HG03175 (cell line): Measurements from ENCODE around the gene GIMAP2.
"Not testable (repeated sequence)": the region's sequence is repeated elsewhere in the genome, so short reads cannot be mapped to it uniquely, and the experiment has no call there.

Experiments
- ATAC-seq: cut with Tn5 transposase; IDR thresholded peaks from one replicate; pipeline ENCODE4 v1.9.1; 2021; ENCODE audit warnings: mild to moderate bottlenecking, moderate library complexity; ENCODE audit not compliant: unreplicated experiment

The GIMAP2 gene

GRCh38 chr7:150685219-150686029 is at the start of gene GIMAP2:
TSS of gene GIMAP2 (plus strand) at chr7:150685706. CDS start at chr7:150687060, 1,354 bp downstream.
- ATAC-seq = peak; percentile 97

- no peak for ATAC-seq
Measured at GRCh38 chr7:150641854-150642253, 43.7 kb upstream of the GIMAP2 start.

DNA sequence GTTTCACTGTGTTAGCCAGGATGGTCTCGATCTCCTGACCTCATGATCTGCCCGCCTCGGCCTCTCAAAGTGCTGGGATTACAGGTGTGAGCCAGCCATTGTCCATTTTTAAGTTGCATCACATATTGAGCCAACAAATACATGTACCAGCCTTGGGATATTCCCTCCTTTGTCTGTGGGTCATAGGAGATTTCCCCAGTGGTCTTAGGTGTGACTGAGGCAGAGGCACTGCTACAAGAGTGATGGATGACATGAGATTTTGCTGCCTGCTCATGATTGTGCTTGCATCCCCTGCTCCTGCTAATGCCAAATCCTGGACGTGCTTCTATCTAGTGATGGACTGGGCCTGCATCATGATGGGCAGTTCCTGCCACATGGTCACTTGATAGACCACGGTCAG is 42.6 kb upstream of the GIMAP2 start:
- no peak for ATAC-seq

- no peak for ATAC-seq
Measured at GRCh38 chr7:150645259-150646020, 40.1 kb upstream of the GIMAP2 start.

- no peak for ATAC-seq
Measured at GRCh38 chr7:150648353-150649079, 37.0 kb upstream of the GIMAP2 start.

DNA sequence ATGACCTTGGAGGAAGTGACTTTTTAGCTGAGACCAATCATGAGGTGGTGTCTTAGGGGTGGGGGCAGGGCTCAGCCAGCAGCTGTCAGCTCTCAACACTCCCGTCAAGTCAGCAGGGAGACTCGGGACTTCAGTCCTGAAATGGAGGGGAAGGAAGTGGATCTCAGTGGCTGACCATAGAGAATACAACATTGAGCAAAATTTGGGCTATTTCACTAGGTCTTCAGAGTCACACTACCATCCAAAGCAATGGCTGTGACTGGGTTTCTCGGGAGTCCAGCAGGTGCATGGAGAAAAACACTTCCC is 36.5 kb upstream of the GIMAP2 start:
- no peak for ATAC-seq

- no peak for ATAC-seq
Measured at GRCh38 chr7:150654692-150655091, 30.8 kb upstream of the GIMAP2 start.

GRCh38 chr7:150656047-150656446 is 29.5 kb upstream of the GIMAP2 start:
- no peak for ATAC-seq

DNA sequence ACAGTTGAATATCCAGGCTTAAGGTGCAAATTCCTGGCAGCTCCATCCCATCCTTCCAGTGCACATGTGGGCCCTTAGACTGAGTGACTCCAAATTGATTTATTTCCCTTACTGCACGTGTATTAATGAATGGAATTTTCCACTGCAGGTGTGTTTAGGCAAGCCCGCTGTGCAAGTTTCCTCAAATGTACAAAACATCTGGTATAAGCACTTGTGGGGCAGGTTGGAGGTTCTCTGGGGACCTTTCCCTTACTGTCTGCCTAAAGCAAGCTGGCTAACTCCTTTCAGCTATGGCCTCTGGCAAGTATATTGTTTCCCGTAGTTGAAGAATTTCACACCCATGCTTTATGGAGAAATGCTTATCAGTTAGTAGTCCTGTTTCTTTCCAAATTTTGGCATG is 28.0 kb upstream of the GIMAP2 start:
- ATAC-seq = no peak

DNA sequence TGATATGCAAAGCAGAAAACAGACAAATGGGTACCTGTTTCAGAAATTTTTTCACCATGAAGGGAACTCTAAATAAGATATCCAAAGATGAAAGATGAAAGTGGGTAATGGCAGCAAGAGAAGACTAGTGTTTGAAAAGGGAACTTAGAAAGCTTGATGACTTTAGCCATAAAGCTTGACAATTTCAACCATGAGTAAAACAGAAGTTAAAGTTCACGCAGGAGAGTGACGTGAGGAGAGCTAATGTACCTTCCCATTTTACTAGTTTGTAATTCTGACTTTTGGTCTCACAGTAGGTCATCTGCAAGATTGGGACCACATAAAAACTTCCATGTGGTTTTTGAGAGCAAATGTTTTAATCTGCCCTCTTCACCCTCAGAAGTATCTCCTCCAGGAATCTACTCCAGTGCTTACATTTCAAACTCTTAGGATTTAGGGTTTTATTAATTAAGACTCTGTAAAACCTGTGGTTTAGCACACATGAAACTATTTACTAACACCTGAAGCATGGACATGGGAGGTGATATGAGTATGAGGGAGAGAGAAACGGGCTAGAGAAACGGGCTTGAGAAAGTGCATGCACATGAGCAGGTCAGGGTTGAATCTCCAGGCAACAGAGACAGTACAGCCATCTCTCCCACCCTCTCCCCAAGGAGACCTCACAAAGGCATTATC is 24.4 kb upstream of the GIMAP2 start:
- ATAC-seq = no peak

GRCh38 chr7:150662821-150663220 is 22.7 kb upstream of the GIMAP2 start:
- not testable (repeated sequence) for ATAC-seq

- peak; percentile 35 for ATAC-seq
Measured at GRCh38 chr7:150663802-150664494, 21.6 kb upstream of the GIMAP2 start.

DNA sequence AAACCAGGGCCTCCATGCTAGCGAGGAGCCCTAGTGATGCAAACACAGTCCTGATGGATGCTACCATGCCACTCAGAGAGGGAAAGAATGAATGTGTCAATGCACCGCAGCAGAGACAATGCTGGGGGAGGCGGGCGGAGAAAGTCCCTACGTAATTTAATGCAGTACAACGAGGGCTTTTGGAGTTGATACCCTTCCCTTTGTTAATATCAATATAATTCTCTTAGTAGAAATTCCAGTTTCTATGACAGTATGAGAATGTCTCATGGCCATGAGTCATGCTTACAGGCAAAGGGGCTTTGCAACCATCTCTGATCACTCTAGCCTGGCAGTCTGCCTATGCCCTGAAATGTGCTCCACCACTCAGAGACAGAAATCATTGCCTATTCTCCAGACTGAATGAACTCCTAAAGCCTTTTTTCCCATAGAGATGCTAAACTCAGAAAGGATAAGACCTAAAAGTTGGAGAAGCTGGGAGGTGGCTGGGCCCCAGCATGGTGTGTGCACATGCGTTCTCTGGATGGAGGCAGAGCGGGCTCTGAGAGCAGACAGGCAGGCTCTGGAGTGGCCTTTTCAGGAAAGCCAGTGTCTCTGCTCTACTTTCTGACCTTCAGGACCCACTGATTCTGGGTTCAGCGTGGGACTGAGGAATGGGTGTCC is 20.3 kb upstream of the GIMAP2 start:
- no peak for ATAC-seq

GRCh38 chr7:150665896-150666295 is 19.6 kb upstream of the GIMAP2 start:
- no peak for ATAC-seq

- ATAC-seq = no peak
Measured at GRCh38 chr7:150666412-150666811, 19.1 kb upstream of the GIMAP2 start.

DNA sequence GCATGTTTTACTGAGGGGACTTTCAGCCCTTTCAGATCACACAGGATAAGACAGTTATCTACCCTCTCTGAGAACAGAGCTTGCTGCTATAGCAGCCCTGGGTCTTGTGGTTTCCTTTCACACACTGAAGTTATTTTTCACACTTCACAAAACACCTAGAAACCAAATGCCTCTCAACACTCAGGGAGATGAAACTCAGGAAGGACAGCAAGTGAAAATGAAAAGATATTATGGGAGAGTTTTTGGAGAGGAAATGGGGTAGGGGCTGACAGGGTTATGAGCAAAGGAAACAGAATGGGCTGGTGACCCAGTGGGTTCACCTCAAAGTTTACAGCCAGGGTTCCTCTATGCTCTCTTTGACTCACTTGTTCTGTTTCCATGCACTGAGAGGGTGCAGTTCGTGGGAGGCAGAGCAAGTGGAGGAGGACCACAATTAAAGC is 17.0 kb upstream of the GIMAP2 start:
- ATAC-seq = peak; percentile 84

DNA sequence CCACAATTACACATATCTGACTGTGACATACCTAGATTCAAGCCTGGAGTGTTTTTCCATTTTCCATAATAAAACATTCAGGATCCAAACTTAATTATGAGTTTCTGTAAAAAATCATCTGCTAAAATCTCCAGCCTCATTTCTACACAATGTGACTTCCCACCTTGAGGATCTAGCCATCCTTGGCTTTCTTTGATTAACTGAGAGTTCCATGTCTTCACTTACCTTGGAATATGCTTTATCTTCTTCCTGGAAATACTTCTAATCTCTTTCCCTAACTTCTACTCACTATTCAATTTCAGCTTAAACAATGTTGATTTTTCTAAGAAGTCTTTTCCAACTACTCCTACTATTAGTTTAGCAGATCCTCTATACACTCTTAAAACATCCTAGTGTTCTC is 16.5 kb upstream of the GIMAP2 start:
- ATAC-seq = no peak

GRCh38 chr7:150671798-150672585 is 13.5 kb upstream of the GIMAP2 start:
- ATAC-seq = not testable (repeated sequence)

- ATAC-seq = no peak
Measured at GRCh38 chr7:150675714-150676113, 9.8 kb upstream of the GIMAP2 start.
